Fibroblast of lung (primary cell): ENCODE data around the gene PCBP3.

ENCODE experiments used
- CTCF ChIP-seq, 2 donors: IDR thresholded peaks in 1 of 2; conservative IDR thresholded peaks in 1 of 2; 1 replicate in 1 of 2; 2 replicates in 1 of 2; pipeline ENCODE4 v1.5.1; 2011 to 2012; ENCODE audit warnings: low read length in 2 of 2, control low read depth in 1 of 2, inconsistent platforms in 1 of 2, low read depth in 1 of 2, mild to moderate bottlenecking in 1 of 2
- EZH2 ChIP-seq: IDR thresholded peaks from 2 replicates; pipeline ENCODE4 v1.5.1; 2012; ENCODE audit warnings: low read length, control low read depth, mild to moderate bottlenecking; ENCODE audit errors: missing control alignments

GRCh38 chr21:45715441-45715840, 71.9 kb downstream of the PCBP3 start:
- TF ChIP-seq EZH2, result no peak
- TF ChIP-seq CTCF (conservative IDR thresholded peaks at IDR 0.05 in 1 of 2, IDR thresholded peaks at IDR 0.05 in 1 of 2; ENCODE audit: low read depth in 1 of 2, low read length in 2 of 2), result no peak
